Measurements from ENCODE around the gene SLC22A7.

GRCh38 chr6:43277306-43277642 is 20.8 kb upstream of the SLC22A7 start:
- TF ChIP-seq EZH2 (IDR thresholded peaks at IDR 0.05; ENCODE audit: borderline replicate concordance, insufficient read depth, low read depth, low read length, poor library complexity, severe bottlenecking), result no peak
- TF ChIP-seq CTCF (IDR thresholded peaks at IDR 0.05), result no peak

Measured in B cell (primary cell).